ENCODE results near the gene ZNF678. TPM values are rescaled to one million over a fixed set of nuclear protein-coding genes. Genes with fewer than 3 reads are reported as not detected.

The ZNF678 gene
- total RNA-seq, 1 donor from 2014 or later, result 17.5 TPM

DNA sequence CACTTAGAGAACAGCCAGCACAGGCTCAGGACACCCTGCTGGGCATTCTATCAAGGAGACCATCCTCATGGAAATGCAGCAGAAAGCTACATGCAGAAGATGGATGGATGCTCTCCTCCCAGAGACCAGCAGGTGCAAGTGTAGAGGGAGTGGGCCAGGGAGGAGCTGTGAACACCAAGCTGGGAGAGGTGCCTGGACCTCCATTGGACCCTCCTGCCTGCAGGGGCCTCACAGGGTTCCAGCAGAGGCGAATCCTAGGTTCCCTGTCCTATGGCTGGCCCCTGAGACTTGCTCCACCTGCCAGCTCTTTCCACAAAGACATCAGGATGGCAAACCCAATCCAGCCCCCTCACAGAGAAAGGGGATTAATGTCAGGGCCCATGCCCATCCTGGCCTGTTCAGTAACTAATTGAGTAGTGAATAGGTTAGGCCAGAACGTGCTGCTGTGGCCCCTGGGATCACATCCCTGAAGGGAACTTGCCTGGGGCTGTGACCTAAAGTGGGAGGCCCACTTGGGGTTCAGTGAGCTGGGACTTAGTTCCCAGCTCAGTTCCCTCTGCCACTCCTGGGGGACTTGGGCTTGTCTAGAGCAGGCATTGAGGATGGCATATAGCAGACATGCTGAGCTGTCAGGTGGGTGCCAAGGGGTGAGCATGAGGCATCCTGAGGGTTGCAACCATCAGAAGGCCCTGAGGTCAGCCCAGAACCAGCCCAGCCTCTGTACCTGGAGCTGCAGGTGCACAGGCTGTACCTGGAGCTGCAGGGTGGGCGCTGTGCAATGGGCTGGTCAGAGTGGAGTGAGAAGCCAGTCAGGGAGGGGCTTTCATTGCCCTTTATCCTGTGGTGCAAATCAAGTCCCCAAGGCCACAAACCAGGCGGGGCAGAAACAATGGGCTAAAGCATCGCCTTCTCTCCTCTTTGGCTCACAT is 22.9 kb upstream of the ZNF678 start:
- DNase-seq, result no peak
- TF ChIP-seq, protein P1, sequence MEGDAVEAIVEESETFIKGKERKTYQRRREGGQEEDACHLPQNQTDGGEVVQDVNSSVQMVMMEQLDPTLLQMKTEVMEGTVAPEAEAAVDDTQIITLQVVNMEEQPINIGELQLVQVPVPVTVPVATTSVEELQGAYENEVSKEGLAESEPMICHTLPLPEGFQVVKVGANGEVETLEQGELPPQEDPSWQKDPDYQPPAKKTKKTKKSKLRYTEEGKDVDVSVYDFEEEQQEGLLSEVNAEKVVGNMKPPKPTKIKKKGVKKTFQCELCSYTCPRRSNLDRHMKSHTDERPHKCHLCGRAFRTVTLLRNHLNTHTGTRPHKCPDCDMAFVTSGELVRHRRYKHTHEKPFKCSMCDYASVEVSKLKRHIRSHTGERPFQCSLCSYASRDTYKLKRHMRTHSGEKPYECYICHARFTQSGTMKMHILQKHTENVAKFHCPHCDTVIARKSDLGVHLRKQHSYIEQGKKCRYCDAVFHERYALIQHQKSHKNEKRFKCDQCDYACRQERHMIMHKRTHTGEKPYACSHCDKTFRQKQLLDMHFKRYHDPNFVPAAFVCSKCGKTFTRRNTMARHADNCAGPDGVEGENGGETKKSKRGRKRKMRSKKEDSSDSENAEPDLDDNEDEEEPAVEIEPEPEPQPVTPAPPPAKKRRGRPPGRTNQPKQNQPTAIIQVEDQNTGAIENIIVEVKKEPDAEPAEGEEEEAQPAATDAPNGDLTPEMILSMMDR (IDR thresholded peaks at IDR 0.05; ENCODE audit: partially characterized antibody, unreplicated experiment), result no peak
- no peak overlapping the region for H3K4me3 Mint-ChIP-seq (ENCODE audit: unreplicated experiment)
- no peak overlapping the region for H3K27ac Mint-ChIP-seq (ENCODE audit: unreplicated experiment)
- peaks cover 2% of the 10 kb centered on the region for H3K9me3 Mint-ChIP-seq (ENCODE audit: unreplicated experiment)
- H3K4me1 Mint-ChIP-seq (ENCODE audit: low read depth, unreplicated experiment), result peaks cover 3% of the 10 kb centered on the region
- no peaks in the 10 kb centered on the region for H3K36me3 Mint-ChIP-seq (ENCODE audit: unreplicated experiment)
- H3K27me3 Mint-ChIP-seq (ENCODE audit: unreplicated experiment), result peaks cover 6% of the 10 kb centered on the region

GRCh38 chr1:227541129-227541528 is 22.2 kb upstream of the ZNF678 start:
- no peak for DNase-seq
- TF ChIP-seq, protein P1 (IDR thresholded peaks at IDR 0.05; ENCODE audit: partially characterized antibody, unreplicated experiment), result no peak
- H3K4me1 Mint-ChIP-seq (ENCODE audit: low read depth, unreplicated experiment), result peaks cover 3% of the 10 kb centered on the region
- peaks cover 6% of the 10 kb centered on the region for H3K27me3 Mint-ChIP-seq (ENCODE audit: unreplicated experiment)
- no peak overlapping the region for H3K27ac Mint-ChIP-seq (ENCODE audit: unreplicated experiment)
- no peaks in the 10 kb centered on the region for H3K36me3 Mint-ChIP-seq (ENCODE audit: unreplicated experiment)
- H3K9me3 Mint-ChIP-seq (ENCODE audit: unreplicated experiment), result peaks cover 2% of the 10 kb centered on the region
- H3K4me3 Mint-ChIP-seq (ENCODE audit: unreplicated experiment), result peak overlapping the region; percentile 42

DNA sequence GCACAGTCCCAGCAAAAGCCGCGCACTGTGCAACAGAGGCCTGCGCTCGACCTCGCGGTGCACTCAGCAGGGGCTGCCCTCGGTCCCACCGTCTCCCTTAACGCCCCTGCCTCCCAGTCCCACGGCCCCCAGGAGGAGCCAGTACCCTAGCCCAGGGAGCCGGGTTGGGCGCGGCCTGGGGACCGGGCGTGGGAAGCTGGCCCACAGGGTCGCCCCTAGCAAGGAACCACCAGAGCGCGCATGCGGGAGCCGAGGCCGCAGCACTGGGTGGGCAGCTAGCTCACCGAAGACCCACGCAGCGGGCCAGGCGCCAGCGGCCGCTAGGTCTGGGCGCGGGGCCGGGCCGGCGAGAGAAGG is 21.6 kb upstream of the ZNF678 start:
- peaks cover 2% of the 10 kb centered on the region for H3K9me3 Mint-ChIP-seq (ENCODE audit: unreplicated experiment)
- no peaks in the 10 kb centered on the region for H3K36me3 Mint-ChIP-seq (ENCODE audit: unreplicated experiment)
- TF ChIP-seq, protein P1 (IDR thresholded peaks at IDR 0.05; ENCODE audit: partially characterized antibody, unreplicated experiment), result no peak
- peaks cover 6% of the 10 kb centered on the region for H3K27me3 Mint-ChIP-seq (ENCODE audit: unreplicated experiment)
- DNase-seq, result peak; percentile 59
- peaks cover 3% of the 10 kb centered on the region for H3K4me1 Mint-ChIP-seq (ENCODE audit: low read depth, unreplicated experiment)
- peak overlapping the region; percentile 42 for H3K4me3 Mint-ChIP-seq (ENCODE audit: unreplicated experiment)
- no peak overlapping the region for H3K27ac Mint-ChIP-seq (ENCODE audit: unreplicated experiment)

GRCh38 chr1:227542153-227543120 is 20.9 kb upstream of the ZNF678 start:
- no peak overlapping the region for H3K27ac Mint-ChIP-seq (ENCODE audit: unreplicated experiment)
- H3K4me3 Mint-ChIP-seq (ENCODE audit: unreplicated experiment), result peak overlapping the region; percentile 75
- H3K27me3 Mint-ChIP-seq (ENCODE audit: unreplicated experiment), result peaks cover 6% of the 10 kb centered on the region
- peaks cover 5% of the 10 kb centered on the region for H3K4me1 Mint-ChIP-seq (ENCODE audit: low read depth, unreplicated experiment)
- H3K36me3 Mint-ChIP-seq (ENCODE audit: unreplicated experiment), result no peaks in the 10 kb centered on the region
- TF ChIP-seq, protein P1 (IDR thresholded peaks at IDR 0.05; ENCODE audit: partially characterized antibody, unreplicated experiment), result peak; percentile 100
- H3K9me3 Mint-ChIP-seq (ENCODE audit: unreplicated experiment), result peaks cover 2% of the 10 kb centered on the region
- DNase-seq, result peak; percentile 93
